ENCODE data around the gene DAPK3.

DNA sequence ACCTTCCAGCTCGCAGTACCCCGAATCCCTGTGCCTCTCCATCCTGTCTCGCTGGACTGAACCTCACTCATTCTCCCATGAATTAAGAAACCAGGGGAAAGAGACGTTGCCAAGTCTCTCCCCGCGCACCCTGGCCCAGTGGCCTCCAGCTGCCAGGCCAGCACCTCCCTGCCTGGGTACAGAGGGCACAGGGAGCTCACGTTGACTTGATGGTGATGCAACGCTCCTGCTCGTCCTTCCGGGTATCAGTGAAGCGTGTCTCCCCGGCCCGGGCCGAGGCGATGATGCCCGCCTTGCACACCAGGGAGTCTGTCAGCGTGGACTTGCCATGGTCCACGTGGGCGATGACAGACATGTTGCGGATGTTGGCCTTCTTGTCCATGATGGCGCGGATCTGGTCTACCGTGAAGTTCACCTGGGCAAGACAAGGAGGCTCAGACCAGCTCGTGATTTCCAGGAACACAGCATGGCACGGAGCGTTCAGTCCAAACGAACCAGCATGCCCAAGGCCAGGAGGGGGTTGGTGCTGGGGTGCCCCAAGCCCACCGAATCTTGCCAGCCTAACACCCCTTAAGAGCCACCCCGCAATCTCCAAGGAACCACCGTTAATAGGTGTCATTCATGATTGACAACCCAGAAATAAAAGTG, 13.2 kb upstream of the DAPK3 start:
- TF ChIP-seq CTCF (IDR thresholded peaks at IDR 0.05; ENCODE audit: poor library complexity, severe bottlenecking): no peak
- TF ChIP-seq TAF1 (IDR thresholded peaks at IDR 0.05; ENCODE audit: low read depth): no peak
- no peak for TF ChIP-seq EZH2 (IDR thresholded peaks at IDR 0.05; ENCODE audit: borderline replicate concordance, insufficient read depth, low read length, poor library complexity, severe bottlenecking)
- TF ChIP-seq POLR2AphosphoS5 (IDR thresholded peaks at IDR 0.05): no peak
- no peak for TF ChIP-seq MXI1 (conservative IDR thresholded peaks at IDR 0.05; ENCODE audit: poor library complexity, severe bottlenecking)
- TF ChIP-seq RAD21 (conservative IDR thresholded peaks at IDR 0.05): no peak
- TF ChIP-seq, protein P1, sequence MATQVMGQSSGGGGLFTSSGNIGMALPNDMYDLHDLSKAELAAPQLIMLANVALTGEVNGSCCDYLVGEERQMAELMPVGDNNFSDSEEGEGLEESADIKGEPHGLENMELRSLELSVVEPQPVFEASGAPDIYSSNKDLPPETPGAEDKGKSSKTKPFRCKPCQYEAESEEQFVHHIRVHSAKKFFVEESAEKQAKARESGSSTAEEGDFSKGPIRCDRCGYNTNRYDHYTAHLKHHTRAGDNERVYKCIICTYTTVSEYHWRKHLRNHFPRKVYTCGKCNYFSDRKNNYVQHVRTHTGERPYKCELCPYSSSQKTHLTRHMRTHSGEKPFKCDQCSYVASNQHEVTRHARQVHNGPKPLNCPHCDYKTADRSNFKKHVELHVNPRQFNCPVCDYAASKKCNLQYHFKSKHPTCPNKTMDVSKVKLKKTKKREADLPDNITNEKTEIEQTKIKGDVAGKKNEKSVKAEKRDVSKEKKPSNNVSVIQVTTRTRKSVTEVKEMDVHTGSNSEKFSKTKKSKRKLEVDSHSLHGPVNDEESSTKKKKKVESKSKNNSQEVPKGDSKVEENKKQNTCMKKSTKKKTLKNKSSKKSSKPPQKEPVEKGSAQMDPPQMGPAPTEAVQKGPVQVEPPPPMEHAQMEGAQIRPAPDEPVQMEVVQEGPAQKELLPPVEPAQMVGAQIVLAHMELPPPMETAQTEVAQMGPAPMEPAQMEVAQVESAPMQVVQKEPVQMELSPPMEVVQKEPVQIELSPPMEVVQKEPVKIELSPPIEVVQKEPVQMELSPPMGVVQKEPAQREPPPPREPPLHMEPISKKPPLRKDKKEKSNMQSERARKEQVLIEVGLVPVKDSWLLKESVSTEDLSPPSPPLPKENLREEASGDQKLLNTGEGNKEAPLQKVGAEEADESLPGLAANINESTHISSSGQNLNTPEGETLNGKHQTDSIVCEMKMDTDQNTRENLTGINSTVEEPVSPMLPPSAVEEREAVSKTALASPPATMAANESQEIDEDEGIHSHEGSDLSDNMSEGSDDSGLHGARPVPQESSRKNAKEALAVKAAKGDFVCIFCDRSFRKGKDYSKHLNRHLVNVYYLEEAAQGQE (IDR thresholded peaks at IDR 0.05; ENCODE audit: borderline replicate concordance): no peak
- TF ChIP-seq EP300 (conservative IDR thresholded peaks at IDR 0.05; ENCODE audit: poor library complexity, severe bottlenecking): no peak
- no peak for TF ChIP-seq SMC3 (conservative IDR thresholded peaks at IDR 0.05; ENCODE audit: poor library complexity)
